C4-2B (cell line): ENCODE data around the gene NACA.
"Not testable (repeated sequence)": the region's sequence is repeated elsewhere in the genome, so short reads cannot be mapped to it uniquely, and the experiment has no call there.

Source experiments
- H3K27ac ChIP-seq: fragments of 450-650 bp; 2 replicates; pipeline ENCODE4 v1.5.1; 2017
- ZFX ChIP-seq: fragments of 450-650 bp; IDR thresholded peaks from 2 replicates; pipeline ENCODE4 v1.6.1; 2017
- TF ChIP-seq, protein P1 (sequence below): fragments of 450-650 bp; conservative IDR thresholded peaks from 2 replicates; pipeline ENCODE4 v1.5.1; 2017; ENCODE audit warnings: mild to moderate bottlenecking

Gene NACA

GRCh38 chr12:56761812-56762211, 36.7 kb upstream of the NACA start:
- H3K27ac ChIP-seq = no peak overlapping the region
- TF ChIP-seq, protein P1, sequence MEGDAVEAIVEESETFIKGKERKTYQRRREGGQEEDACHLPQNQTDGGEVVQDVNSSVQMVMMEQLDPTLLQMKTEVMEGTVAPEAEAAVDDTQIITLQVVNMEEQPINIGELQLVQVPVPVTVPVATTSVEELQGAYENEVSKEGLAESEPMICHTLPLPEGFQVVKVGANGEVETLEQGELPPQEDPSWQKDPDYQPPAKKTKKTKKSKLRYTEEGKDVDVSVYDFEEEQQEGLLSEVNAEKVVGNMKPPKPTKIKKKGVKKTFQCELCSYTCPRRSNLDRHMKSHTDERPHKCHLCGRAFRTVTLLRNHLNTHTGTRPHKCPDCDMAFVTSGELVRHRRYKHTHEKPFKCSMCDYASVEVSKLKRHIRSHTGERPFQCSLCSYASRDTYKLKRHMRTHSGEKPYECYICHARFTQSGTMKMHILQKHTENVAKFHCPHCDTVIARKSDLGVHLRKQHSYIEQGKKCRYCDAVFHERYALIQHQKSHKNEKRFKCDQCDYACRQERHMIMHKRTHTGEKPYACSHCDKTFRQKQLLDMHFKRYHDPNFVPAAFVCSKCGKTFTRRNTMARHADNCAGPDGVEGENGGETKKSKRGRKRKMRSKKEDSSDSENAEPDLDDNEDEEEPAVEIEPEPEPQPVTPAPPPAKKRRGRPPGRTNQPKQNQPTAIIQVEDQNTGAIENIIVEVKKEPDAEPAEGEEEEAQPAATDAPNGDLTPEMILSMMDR = no peak

DNA sequence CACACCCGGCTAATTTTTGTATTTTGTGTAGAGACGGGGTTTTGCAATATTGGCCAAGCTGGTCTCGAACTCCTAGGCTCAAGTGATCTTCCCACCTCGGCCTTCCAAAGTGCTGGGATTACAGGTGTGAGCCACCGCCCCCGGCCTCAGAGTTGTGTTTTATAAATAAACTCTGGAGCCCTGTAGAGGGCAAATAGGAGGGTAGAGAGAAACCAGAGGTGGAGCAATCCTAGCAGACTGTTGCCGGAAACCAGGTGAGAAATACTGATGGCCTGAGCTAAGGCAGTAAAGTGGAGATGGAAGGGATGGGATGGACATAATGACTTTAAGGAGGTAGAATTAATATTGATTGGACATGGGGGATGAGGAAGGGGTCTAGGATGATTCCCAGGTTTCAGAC, 35.4 kb upstream of the NACA start:
- TF ChIP-seq, protein P1 = no peak
- no peak for TF ChIP-seq ZFX

GRCh38 chr12:56759263-56759908, 34.3 kb upstream of the NACA start:
- H3K27ac ChIP-seq = peak overlapping the region; percentile 99
- no peak for TF ChIP-seq ZFX
- TF ChIP-seq, protein P1 = no peak

More for the DNA sequence above, 35.4 kb upstream of the NACA start:
- H3K27ac ChIP-seq = peak overlapping the region; percentile 99

- H3K27ac ChIP-seq = peak overlapping the region; percentile 95
- no peak for TF ChIP-seq ZFX
- TF ChIP-seq, protein P1 = no peak
Observed at GRCh38 chr12:56758728-56759262, 33.7 kb upstream of the NACA start.

GRCh38 chr12:56757971-56758370, 32.9 kb upstream of the NACA start:
- H3K27ac ChIP-seq = peak overlapping the region; percentile 95

- no peak for TF ChIP-seq ZFX
- TF ChIP-seq, protein P1 = no peak
- no peak overlapping the region for H3K27ac ChIP-seq
Observed at GRCh38 chr12:56753566-56753965, 28.5 kb upstream of the NACA start.

DNA sequence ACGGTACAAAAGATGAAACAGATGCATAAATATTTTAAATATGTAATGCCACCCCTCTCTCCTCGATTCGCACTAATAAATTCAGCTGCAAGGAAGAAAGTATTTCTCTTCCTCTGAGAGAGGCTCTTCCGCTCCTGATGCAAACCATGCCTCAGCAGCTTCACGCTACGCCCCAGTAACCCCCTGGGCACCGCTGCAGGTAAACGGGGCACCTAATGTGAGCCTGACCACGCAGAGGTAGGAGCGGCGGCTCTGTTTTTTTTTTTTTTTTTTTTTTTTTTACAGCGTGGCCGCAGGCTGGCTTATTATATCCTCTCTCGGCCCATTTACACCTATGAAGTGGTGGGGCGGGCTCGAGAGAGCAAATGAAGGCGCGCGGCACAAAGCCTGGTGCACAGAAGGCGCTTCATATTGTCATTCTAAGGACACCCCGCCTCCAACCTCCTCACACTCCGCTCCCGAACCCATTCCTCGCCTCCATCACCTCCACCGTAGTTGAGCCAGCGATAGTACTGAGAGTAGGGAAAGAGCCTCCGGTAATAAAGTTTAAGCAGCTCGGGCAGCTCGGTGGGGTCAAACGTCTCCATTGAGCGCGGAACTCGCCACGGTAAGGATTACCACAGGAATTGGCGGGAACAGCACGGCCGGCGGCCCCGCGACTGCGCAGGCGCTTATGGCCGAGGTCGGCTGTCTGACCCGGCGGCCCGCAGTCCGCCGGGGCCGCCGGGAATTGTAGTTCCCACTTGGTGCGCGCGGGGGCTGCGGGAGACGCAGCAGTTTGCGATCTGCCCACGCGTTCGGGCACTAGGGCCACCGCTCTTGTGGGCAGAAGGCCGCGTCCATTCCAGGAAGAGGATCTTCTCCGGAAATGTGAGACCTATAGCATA, 26.9 kb upstream of the NACA start, which contains the start of gene PRIM1:
Gene PRIM1 (minus strand): TSS at position 612 of the 887 bp plus-strand sequence. CDS start 25 bp downstream, at position 587.
- TF ChIP-seq ZFX = no peak
- TF ChIP-seq, protein P1 = no peak
- peak within 1 kb of the TSS; percentile 82 for H3K27ac ChIP-seq

- H3K27ac ChIP-seq = not testable (repeated sequence)
Observed at GRCh38 chr12:56750596-56750995, 25.5 kb upstream of the NACA start.
